HG02678 (cell line): ENCODE data around the gene FOXA3.
"Not testable (repeated sequence)": the region's sequence is repeated elsewhere in the genome, so short reads cannot be mapped to it uniquely, and the experiment has no call there.

Source experiments
- ATAC-seq: cut with Tn5 transposase; IDR thresholded peaks from one replicate; pipeline ENCODE4 v1.9.1; 2021; ENCODE audit warnings: mild to moderate bottlenecking, moderate library complexity; ENCODE audit not compliant: unreplicated experiment

The FOXA3 gene

DNA sequence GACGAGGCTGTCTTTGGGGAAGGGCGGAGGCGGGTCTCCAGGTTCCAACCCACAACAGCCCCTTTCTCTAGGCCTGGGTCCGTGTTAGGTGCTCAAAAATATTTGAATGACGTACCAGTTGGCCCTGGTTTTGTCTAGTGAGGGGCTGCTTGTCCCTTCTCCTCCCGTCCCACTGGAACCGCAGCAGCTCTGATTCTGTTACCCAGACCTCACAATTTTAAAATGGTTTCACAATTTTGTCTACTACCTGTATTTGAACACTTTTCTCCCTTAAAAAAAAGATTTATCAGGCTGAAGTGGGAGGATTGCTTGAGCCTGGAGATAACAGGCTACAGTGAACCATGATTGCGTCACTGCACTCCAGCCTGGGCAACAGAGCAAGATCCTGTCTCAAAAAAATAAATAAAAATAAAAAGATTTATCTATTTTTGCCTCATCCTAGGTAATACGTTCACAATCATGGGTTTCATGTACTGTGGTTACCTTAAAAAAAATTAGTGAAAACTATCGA, 23.1 kb downstream of the FOXA3 start:
- no peak for ATAC-seq

DNA sequence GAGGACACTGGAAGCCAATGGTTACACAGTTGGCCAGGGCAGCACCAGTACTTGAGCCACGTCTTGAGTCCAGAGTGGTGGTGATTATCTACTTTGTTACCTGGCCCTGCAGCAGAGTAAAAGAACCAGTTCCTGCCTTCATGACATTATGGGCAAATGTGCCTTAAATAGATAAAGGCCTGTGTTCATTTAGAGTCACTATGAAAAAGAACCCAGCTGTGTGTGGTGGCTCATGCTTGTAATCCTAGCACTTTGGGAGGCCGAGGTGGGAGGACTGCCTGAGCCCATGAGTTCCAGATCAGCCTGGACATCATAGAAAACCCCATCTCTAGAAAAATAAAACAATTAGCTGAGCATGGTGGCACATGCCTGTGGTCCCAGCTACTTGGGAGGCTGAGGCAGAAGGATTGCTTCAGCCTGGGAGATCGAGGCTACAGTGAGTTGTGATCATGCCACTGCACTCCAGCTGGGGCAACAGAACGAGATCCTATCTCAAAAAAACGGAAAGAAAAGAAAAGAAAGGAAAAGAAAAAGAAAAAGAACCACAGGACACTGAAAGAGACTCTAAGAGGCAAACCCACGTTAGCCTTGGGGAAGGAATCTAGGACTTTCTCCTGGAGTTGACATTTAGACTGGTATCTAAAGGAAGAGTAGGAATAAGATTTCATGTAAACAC, 25.2 kb downstream of the FOXA3 start:
- ATAC-seq: no peak

GRCh38 chr19:45890877-45891276, 26.8 kb downstream of the FOXA3 start:
- ATAC-seq: no peak

- no peak for ATAC-seq
Measured at GRCh38 chr19:45895519-45895972, 31.4 kb downstream of the FOXA3 start.

GRCh38 chr19:45895983-45896599, 32.0 kb downstream of the FOXA3 start:
- not testable (repeated sequence) for ATAC-seq

GRCh38 chr19:45897261-45897812, 33.2 kb downstream of the FOXA3 start:
- no peak for ATAC-seq

DNA sequence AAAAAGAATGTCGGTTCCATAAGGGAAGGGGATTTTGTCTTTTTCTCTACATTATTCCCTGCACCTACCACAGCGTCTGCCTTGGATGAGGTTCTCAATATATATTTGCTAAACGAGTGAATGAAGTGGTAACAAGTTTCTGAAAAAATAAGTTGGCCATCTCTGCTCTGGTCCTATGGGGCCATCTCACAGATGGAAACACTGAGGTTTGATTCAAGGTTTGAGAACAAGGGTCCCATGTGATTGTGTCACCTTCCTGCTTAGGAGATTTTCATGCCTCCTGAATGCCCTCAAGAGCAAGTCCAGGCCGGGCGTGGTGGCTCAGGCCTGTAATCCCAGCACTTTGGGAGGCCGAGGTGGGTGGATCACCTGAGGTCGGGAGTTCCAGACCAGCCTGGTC, 35.1 kb downstream of the FOXA3 start:
- no peak for ATAC-seq

DNA sequence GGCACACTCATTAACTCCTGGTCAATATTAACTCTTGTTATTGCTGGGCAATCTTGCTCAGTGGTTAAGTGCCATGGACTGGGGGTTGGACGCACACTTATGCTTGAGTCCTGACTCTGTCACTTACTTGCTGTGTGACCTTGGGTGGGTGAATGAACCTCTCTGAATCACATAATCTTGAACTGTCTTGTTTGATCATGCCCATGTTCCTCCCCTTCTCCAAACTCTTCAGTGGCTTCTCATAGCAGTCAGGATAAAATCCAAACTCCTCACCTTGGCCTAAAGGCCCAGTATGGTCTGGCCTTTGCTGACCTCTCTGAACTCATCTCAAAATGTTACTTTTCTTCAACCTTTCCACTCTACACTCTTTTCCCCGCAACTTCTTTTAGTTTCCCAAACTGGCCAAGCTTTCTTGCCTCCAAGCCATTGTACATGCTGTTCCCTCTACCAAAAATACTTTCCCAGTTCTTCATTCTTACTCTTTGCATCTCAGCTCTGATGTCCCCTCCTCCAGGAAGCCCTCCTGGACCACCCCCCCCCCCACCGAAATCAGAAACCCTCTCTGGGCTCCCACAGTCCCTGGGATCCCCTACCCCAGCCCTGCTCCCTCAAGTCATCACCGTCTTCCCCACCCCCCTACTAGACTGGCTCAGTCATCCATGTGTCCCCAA, 35.9 kb downstream of the FOXA3 start:
- no peak for ATAC-seq

- no peak for ATAC-seq
Measured at GRCh38 chr19:45900738-45901431, 36.8 kb downstream of the FOXA3 start.

DNA sequence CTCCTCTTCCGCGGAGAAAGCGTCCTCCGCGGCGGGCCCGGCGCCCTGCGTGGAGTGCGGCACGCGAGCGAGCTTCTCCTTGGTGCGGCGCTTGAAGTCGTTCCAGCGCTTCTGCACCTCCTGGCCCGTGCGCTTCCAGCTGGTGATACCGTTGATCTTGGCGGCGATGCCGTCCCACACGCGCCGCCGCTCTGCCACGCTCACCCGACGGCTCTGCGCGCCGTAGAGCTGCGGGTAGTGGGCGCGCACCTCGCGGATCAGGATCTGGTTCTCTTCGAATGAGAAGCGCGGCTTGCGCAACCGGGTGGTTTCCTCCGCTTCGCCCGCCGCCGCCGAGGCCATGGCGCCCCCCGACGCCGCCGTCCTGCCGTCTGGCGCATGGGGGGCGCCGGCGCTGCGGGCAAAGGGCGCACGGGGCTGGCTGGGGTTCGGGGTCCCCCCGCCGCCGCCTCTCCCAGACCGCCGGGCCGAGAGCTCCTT, 37.3 kb downstream of the FOXA3 start:
- no peak for ATAC-seq

GRCh38 chr19:45901912-45902650, 38.0 kb downstream of the FOXA3 start, which contains the start of gene MYPOP:
TSS of gene MYPOP (minus strand) at chr19:45902613. CDS start at chr19:45901773, 840 bp downstream.
- no peak for ATAC-seq

- ATAC-seq: peak; percentile 90
Measured at GRCh38 chr19:45902651-45903625, 38.8 kb downstream of the FOXA3 start.

DNA sequence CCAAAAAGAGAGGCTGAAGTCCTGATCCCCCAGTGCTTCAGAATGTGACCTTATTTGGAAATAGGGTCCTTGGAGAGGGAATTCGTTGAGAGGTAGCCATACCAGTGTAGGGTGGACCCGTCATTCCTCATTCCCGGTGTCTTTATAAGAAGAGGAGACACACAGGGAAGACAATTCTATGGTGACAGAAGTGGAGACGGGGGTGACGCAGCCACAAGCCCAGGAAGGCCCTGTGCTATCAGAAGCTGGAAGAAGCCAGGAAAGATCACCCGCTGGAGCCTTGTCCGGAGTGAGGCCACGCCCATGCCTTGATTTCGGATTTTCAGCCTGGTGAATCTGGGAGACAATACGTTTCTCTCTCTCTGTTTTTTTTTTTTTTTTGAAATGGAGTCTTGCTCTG, 40.9 kb downstream of the FOXA3 start:
- ATAC-seq: no peak

- ATAC-seq: no peak
Measured at GRCh38 chr19:45906221-45906620, 42.1 kb downstream of the FOXA3 start.

DNA sequence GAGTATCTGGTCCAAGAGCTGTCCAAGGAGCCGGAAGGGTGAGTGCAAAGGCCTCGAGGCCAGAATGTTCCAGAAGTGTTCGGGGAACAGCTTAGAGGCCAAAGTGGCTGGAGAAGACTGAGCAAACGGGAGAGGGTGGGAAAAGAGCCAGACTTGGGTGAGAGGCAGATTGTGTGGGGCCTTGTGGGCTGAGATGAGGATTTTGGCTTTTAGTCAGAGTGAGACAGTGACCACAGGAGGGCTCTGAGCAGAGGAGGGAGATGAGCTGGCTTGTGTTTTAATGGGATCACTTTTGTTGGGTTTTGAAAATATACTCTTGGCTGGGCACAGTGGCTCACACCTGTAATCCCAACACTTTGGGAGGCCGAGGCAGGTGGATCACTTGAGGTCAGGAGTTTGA, 44.8 kb downstream of the FOXA3 start:
- no peak for ATAC-seq

DNA sequence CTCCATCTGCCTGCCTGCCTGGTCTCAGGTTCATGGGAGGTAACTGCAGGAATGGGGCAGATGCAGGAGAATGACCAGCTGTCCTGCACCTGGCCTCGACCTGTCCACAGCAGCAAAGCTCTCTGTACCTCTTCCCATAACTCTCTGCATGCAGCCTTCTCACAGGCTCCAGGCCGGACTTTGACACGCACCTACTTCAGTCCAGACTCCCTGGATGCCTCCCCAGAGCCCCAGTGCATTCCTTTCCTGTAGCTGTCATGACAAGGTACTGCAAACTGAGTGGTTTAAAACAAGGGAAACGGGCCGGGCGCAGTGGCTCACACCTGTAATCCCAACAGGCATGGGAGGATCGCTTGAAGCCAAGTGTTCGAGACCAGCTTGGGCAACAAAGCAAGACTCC, 47.2 kb downstream of the FOXA3 start:
- ATAC-seq: no peak

DNA sequence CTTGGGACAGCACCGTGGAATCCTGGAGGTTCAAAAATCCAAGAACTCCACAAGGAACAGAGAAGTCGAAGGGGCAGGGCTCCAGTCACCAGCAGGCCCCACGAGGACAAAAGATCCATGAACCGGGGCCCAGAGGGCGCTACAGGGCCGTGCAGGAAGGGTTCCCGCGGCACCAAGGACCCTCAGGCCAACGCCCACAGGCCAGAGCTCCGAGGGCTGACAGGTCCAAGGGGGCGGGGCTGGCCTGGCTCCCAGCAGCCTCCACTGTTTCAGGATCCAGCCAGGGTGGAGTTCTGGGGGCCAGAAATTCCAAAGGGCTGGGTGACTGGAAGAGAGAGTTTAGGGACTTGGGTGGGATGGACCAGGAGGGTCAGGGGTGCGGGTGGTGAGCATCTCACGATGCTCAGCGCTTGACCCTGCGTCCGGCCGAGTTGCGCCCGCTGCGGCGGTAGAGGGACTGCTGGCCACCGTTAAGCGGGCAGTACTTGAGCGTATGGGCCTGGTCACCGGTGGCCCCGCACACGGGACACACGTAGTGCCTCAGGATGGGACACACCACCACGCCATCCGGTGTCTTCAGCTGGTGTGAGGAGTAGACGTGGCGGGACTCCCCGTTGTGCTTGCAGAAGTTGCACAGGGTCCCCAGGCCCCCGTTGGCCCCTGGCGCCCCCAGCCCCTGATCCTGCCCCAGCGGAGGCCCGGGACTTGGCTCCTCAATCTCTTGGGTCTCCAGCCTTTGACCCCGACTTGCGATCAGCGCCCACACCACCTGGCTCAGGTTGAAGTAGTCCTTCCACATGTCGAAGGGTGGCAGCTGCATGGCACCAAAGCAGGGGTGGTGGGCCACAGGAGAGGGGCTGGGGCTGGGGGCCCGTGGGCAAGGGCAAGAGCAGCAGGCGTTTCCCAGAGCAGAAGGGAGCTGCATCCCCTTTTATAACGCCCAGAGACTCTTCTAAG, 50.0 kb downstream of the FOXA3 start, which contains the start of gene NANOS2:
TSS of gene NANOS2 (minus strand) at position 905 of the 957 bp plus-strand sequence. CDS start at position 820, 85 bp downstream.
- ATAC-seq: no peak
